ENCODE measurements around the gene PRPF31. TPM values are rescaled to one million over a fixed set of nuclear protein-coding genes. Genes with fewer than 3 reads are reported as not detected.

PRPF31 gene
- total and polyA plus RNA-seq, 2 of the 13 experiments (the other 11 are each of a cell fraction or from before 2014, with no cell fraction given), result 23.8 to 63.8 TPM

DNA sequence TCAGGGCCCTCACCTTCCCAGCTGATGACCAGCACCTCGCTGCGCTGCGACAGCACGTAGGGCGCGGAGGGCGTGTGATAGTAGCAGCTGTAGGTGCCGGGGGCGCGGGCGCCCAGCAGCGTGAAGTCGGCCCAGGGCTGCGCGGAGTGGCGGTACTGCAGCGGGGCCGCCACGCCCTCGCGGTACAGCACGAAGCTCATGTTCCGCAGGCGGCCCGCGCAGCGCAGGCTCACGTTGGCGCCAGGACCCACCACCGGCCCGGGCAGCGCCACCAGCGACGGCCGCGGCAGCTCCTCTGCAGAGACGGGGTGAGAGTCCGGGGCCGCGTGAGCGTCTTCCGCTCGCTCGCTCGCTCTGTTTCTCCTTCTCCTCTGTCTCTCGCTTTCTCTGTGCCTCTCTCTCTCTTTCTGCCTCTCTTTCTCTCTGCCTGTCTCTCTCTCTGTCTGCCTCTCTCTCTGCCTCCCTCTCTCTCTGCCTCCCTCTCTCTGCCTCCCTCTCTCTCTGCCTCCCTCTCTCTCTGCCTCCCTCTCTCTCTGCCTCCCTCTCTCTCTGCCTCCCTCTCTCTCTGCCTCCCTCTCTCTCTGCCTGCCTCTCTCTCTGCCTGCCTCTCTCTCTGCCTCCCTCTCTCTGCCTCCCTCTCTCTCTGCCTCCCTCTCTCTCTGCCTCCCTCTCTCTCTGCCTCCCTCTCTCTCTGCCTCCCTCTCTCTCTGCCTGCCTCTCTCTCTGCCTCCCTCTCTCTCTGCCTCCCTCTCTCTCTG lies 19.5 kb upstream of the PRPF31 start (continued):
- TF ChIP-seq, protein P1, sequence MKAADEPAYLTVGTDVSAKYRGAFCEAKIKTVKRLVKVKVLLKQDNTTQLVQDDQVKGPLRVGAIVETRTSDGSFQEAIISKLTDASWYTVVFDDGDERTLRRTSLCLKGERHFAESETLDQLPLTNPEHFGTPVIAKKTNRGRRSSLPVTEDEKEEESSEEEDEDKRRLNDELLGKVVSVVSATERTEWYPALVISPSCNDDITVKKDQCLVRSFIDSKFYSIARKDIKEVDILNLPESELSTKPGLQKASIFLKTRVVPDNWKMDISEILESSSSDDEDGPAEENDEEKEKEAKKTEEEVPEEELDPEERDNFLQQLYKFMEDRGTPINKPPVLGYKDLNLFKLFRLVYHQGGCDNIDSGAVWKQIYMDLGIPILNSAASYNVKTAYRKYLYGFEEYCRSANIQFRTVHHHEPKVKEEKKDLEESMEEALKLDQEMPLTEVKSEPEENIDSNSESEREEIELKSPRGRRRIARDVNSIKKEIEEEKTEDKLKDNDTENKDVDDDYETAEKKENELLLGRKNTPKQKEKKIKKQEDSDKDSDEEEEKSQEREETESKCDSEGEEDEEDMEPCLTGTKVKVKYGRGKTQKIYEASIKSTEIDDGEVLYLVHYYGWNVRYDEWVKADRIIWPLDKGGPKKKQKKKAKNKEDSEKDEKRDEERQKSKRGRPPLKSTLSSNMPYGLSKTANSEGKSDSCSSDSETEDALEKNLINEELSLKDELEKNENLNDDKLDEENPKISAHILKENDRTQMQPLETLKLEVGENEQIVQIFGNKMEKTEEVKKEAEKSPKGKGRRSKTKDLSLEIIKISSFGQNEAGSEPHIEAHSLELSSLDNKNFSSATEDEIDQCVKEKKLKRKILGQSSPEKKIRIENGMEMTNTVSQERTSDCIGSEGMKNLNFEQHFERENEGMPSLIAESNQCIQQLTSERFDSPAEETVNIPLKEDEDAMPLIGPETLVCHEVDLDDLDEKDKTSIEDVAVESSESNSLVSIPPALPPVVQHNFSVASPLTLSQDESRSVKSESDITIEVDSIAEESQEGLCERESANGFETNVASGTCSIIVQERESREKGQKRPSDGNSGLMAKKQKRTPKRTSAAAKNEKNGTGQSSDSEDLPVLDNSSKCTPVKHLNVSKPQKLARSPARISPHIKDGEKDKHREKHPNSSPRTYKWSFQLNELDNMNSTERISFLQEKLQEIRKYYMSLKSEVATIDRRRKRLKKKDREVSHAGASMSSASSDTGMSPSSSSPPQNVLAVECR (CRISPR knock-in tag; IDR thresholded peaks at IDR 0.05; ENCODE audit: borderline replicate concordance), result peak; percentile 19; the same call in 1 of the 2 replicates
- TF ChIP-seq, protein P2, sequence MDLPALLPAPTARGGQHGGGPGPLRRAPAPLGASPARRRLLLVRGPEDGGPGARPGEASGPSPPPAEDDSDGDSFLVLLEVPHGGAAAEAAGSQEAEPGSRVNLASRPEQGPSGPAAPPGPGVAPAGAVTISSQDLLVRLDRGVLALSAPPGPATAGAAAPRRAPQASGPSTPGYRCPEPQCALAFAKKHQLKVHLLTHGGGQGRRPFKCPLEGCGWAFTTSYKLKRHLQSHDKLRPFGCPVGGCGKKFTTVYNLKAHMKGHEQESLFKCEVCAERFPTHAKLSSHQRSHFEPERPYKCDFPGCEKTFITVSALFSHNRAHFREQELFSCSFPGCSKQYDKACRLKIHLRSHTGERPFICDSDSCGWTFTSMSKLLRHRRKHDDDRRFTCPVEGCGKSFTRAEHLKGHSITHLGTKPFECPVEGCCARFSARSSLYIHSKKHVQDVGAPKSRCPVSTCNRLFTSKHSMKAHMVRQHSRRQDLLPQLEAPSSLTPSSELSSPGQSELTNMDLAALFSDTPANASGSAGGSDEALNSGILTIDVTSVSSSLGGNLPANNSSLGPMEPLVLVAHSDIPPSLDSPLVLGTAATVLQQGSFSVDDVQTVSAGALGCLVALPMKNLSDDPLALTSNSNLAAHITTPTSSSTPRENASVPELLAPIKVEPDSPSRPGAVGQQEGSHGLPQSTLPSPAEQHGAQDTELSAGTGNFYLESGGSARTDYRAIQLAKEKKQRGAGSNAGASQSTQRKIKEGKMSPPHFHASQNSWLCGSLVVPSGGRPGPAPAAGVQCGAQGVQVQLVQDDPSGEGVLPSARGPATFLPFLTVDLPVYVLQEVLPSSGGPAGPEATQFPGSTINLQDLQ (CRISPR knock-in tag; IDR thresholded peaks at IDR 0.05), result peak; percentile 71; the same call in 1 of the 2 replicates
- peak; percentile 88; the same call in 1 of the 2 replicates for TF ChIP-seq TEAD2 (CRISPR knock-in tag; IDR thresholded peaks at IDR 0.05)
- 0 out of 2 replicates have a peak, but pooled peaks have one; percentile 49 for TF ChIP-seq ZFP36L1 (CRISPR knock-in tag; IDR thresholded peaks at IDR 0.05)
- TF ChIP-seq ZNF430 (CRISPR knock-in tag; IDR thresholded peaks at IDR 0.05), result 0 out of 2 replicates have a peak, but pooled peaks have one; percentile 54
- peak; percentile 59; the same call in 1 of the 2 replicates for TF ChIP-seq SP4 (CRISPR knock-in tag; IDR thresholded peaks at IDR 0.05)
- TF ChIP-seq, protein P3, sequence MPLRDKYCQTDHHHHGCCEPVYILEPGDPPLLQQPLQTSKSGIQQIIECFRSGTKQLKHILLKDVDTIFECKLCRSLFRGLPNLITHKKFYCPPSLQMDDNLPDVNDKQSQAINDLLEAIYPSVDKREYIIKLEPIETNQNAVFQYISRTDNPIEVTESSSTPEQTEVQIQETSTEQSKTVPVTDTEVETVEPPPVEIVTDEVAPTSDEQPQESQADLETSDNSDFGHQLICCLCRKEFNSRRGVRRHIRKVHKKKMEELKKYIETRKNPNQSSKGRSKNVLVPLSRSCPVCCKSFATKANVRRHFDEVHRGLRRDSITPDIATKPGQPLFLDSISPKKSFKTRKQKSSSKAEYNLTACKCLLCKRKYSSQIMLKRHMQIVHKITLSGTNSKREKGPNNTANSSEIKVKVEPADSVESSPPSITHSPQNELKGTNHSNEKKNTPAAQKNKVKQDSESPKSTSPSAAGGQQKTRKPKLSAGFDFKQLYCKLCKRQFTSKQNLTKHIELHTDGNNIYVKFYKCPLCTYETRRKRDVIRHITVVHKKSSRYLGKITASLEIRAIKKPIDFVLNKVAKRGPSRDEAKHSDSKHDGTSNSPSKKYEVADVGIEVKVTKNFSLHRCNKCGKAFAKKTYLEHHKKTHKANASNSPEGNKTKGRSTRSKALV (CRISPR knock-in tag; IDR thresholded peaks at IDR 0.05), result peak; percentile 79
- peak; percentile 77; the same call in 1 of the 2 replicates for TF ChIP-seq NFKB2 (CRISPR knock-in tag; IDR thresholded peaks at IDR 0.05; ENCODE audit: borderline replicate concordance)
- TF ChIP-seq ZNF777 (CRISPR knock-in tag; IDR thresholded peaks at IDR 0.05), result peak; percentile 46; the same call in 1 of the 2 replicates
- TF ChIP-seq DNMT1 (CRISPR knock-in tag; IDR thresholded peaks at IDR 0.05), result 0 out of 2 replicates have a peak, but pooled peaks have one; percentile 49
- TF ChIP-seq PRMT3 (CRISPR knock-in tag; IDR thresholded peaks at IDR 0.05; ENCODE audit: borderline replicate concordance, low read depth), result peak; percentile 75; the same call in 1 of the 2 replicates
- TF ChIP-seq KLF12 (CRISPR knock-in tag; IDR thresholded peaks at IDR 0.05; ENCODE audit: borderline replicate concordance), result 0 out of 2 replicates have a peak, but pooled peaks have one; percentile 29
- TF ChIP-seq ZNF143 (CRISPR knock-in tag; IDR thresholded peaks at IDR 0.05), result peak; percentile 20; the same call in 1 of the 2 replicates
- TF ChIP-seq ZIK1 (CRISPR knock-in tag; IDR thresholded peaks at IDR 0.05; ENCODE audit: borderline replicate concordance, low read depth), result peak; percentile 85; the same call in 1 of the 2 replicates
- TF ChIP-seq ZNF564 (CRISPR knock-in tag; IDR thresholded peaks at IDR 0.05), result peak; percentile 69; the same call in 1 of the 2 replicates
- TF ChIP-seq, protein P4, sequence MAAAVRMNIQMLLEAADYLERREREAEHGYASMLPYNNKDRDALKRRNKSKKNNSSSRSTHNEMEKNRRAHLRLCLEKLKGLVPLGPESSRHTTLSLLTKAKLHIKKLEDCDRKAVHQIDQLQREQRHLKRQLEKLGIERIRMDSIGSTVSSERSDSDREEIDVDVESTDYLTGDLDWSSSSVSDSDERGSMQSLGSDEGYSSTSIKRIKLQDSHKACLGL (CRISPR knock-in tag; IDR thresholded peaks at IDR 0.05), result peak; percentile 83
- TF ChIP-seq ZNF766 (CRISPR knock-in tag; IDR thresholded peaks at IDR 0.05; ENCODE audit: borderline replicate concordance), result peak; percentile 75; the same call in 1 of the 2 replicates
- TF ChIP-seq MTA1 (CRISPR knock-in tag; IDR thresholded peaks at IDR 0.05; ENCODE audit: borderline replicate concordance), result peak; percentile 40; the same call in 1 of the 2 replicates
- peak; percentile 33; the same call in 1 of the 2 replicates for TF ChIP-seq PITX1 (CRISPR knock-in tag; IDR thresholded peaks at IDR 0.05)
